IMR-90 (cell line): ENCODE measurements around the gene NFKBIB. TPM values are rescaled to one million over a fixed set of nuclear protein-coding genes. Genes with fewer than 3 reads are reported as not detected.

Experiments used
- ATAC-seq: fragments of 200-7000 bp; cut with Tn5 transposase; 2 replicates; pipeline ENCODE4 v1.9.1; 2020; ENCODE audit warnings: low read depth, mild to moderate bottlenecking, moderate library complexity
- BruUV-seq: library from RNA; stranded (reverse); fragments of 400-500 nt; replicated peaks from 2 replicates; lab custom pipeline; 2021; lab: Mats Ljungman, UMichigan
- CTCF ChIA-PET: fragments of 300-600 bp; formaldehyde crosslinking; extraction: SDS; loops from one replicate; lab custom pipeline; 2021; ENCODE audit warnings: antibody characterized with exemption; lab: Yijun Ruan, JAX
- POLR2A ChIA-PET: fragments of 300-600 bp; sonication (Branson Sonifier 250); formaldehyde crosslinking; loops from one replicate; lab custom pipeline; 2022; ENCODE audit warnings: antibody characterized with exemption; ENCODE audit not compliant: unreplicated experiment; lab: Charles Lee
- DNase-seq: peaks from one replicate; pipeline ENCODE4 v3.0.0; 2013
- H2AFZ ChIP-seq: replicated peaks from 2 replicates; pipeline ENCODE3; 2013; ENCODE audit warnings: low read length, mild to moderate bottlenecking; ENCODE audit not compliant: poor library complexity
- H2AK5ac ChIP-seq: 2 replicates; pipeline ENCODE4 v1.6.1; 2013; ENCODE audit warnings: low read depth, low read length, inconsistent platforms
- H2AK9ac ChIP-seq: replicated peaks from 2 replicates; pipeline ENCODE3; 2013; ENCODE audit warnings: mild to moderate bottlenecking, low read depth, low read length, moderate library complexity; ENCODE audit not compliant: poor library complexity
- H2BK120ac ChIP-seq: 2 replicates; pipeline ENCODE4 v1.6.1; 2013; ENCODE audit warnings: low read depth, low read length, inconsistent platforms
- H2BK15ac ChIP-seq: 3 replicates; pipeline ENCODE4 v1.6.1; 2013; ENCODE audit warnings: low read depth, low read length, inconsistent platforms
- H2BK20ac ChIP-seq: 2 replicates; pipeline ENCODE4 v1.6.1; 2013; ENCODE audit warnings: low read depth, mild to moderate bottlenecking, inconsistent platforms, low read length, moderate library complexity
- H2BK5ac ChIP-seq: 2 replicates; pipeline ENCODE4 v1.6.1; 2013; ENCODE audit warnings: mild to moderate bottlenecking, low read depth, low read length, inconsistent platforms; ENCODE audit not compliant: poor library complexity, severe bottlenecking
- H3K14ac ChIP-seq: replicated peaks from 2 replicates; pipeline ENCODE4 v1.6.1; 2013; ENCODE audit warnings: low read depth, low read length, inconsistent platforms
- H3K18ac ChIP-seq: 2 replicates; pipeline ENCODE4 v1.6.1; 2013; ENCODE audit warnings: low read depth, low read length, control low read depth
- H3K23ac ChIP-seq: 2 replicates; pipeline ENCODE4 v1.6.1; 2013; ENCODE audit warnings: low read depth, low read length, inconsistent platforms
- H3K27ac ChIP-seq: 2 replicates; pipeline ENCODE4 v1.5.1; 2013; ENCODE audit warnings: mild to moderate bottlenecking, control low read depth, low read length; ENCODE audit not compliant: insufficient read depth
- H3K27me3 ChIP-seq: 2 replicates; pipeline ENCODE4 v1.6.1; 2013; ENCODE audit warnings: low read length; ENCODE audit not compliant: control insufficient read depth, insufficient read depth
- H3K36me3 ChIP-seq: 2 replicates; pipeline ENCODE4 v1.6.1; 2013; ENCODE audit warnings: low read length, mixed read lengths; ENCODE audit not compliant: control insufficient read depth, insufficient read depth
- H3K4ac ChIP-seq: 2 replicates; pipeline ENCODE4 v1.6.1; 2013; ENCODE audit warnings: low read depth, low read length, inconsistent platforms
- H3K4me1 ChIP-seq: 2 replicates; pipeline ENCODE4 v1.6.1; 2013; ENCODE audit warnings: low read length, mixed read lengths; ENCODE audit not compliant: control insufficient read depth, insufficient read depth
- H3K4me2 ChIP-seq: 2 replicates; pipeline ENCODE4 v1.6.1; 2013; ENCODE audit warnings: low read depth, mild to moderate bottlenecking, control low read depth, low read length, moderate library complexity
- H3K4me3 ChIP-seq: 2 replicates; pipeline ENCODE4 v1.5.1; 2013; ENCODE audit warnings: low read depth, mild to moderate bottlenecking, control low read depth, low read length, moderate library complexity; ENCODE audit not compliant: insufficient read depth
- H3K56ac ChIP-seq: 2 replicates; pipeline ENCODE4 v1.6.1; 2013; ENCODE audit warnings: low read length, inconsistent platforms; ENCODE audit not compliant: insufficient read depth; ENCODE audit errors: extremely low read depth
- H3K79me1 ChIP-seq, 2 experiments: 2 replicates each; pipeline ENCODE4 v1.6.1; 2013; ENCODE audit warnings: low read length in 2 of 2, inconsistent platforms in 1 of 2, low read depth in 1 of 2
- H3K9ac ChIP-seq: 2 replicates; pipeline ENCODE4 v1.6.1; 2013; ENCODE audit warnings: low read depth, low read length, control low read depth
- H3K9me1 ChIP-seq: 2 replicates; pipeline ENCODE4 v1.6.1; 2013; ENCODE audit warnings: low read length, inconsistent platforms; ENCODE audit not compliant: insufficient read depth
- H3K9me3 ChIP-seq: 2 replicates; pipeline ENCODE4 v1.6.1; 2013; ENCODE audit warnings: low read length; ENCODE audit not compliant: control insufficient read depth, insufficient read depth
- H4K20me1 ChIP-seq: 2 replicates; pipeline ENCODE4 v1.6.1; 2013; ENCODE audit warnings: low read length, inconsistent platforms; ENCODE audit not compliant: insufficient read depth
- H4K5ac ChIP-seq: 2 replicates; pipeline ENCODE4 v1.6.1; 2013; ENCODE audit warnings: mild to moderate bottlenecking, low read depth, low read length, control low read depth
- H4K8ac ChIP-seq, 2 experiments: 2 replicates each; pipeline ENCODE4 v1.6.1; 2013; ENCODE audit warnings: low read depth in 2 of 2, low read length in 2 of 2, control low read depth in 1 of 2, inconsistent platforms in 1 of 2
- H4K91ac ChIP-seq: 2 replicates; pipeline ENCODE4 v1.6.1; 2013; ENCODE audit warnings: low read depth, low read length, inconsistent platforms; ENCODE audit not compliant: insufficient read depth
- RAD21 ChIP-seq: IDR thresholded peaks from 2 replicates; pipeline ENCODE4 v1.6.1; 2012; ENCODE audit warnings: low read length, improper control_type of control experiment
- SMC3 ChIP-seq: fragments of 150-350 bp; IDR thresholded peaks from 2 replicates; pipeline ENCODE4 v1.6.1; 2016; ENCODE audit warnings: low read depth, mild to moderate bottlenecking, antibody characterized with exemption, low read length, moderate library complexity
- WGBS, 2 experiments: methylation state at CpG; one replicate each; pipeline versions ENCODE4 v1.1.5 to v1.1.7; 2013; ENCODE audit warnings: missing lambda C conversion rate in 2 of 2; ENCODE audit not compliant: insufficient read length in 1 of 2; ENCODE audit errors: extremely low coverage in 2 of 2; 5-methylcytosine and 5-hydroxymethylcytosine counted together
- dilution Hi-C: fragments of 300-500 bp; cut with HindIII; formaldehyde crosslinking; loops from one replicate; pipeline ENCODE4 v1.14.3; 2018; ENCODE audit warnings: low sequenced_read_pairs; ENCODE audit not compliant: unreplicated experiment
- in situ Hi-C: fragments of 300-500 bp; cut with MboI; formaldehyde crosslinking; loops from 3 replicates; pipeline ENCODE4 v1.14.3; 2019; ENCODE audit warnings: low sequenced_read_pairs, inconsistent platforms, mixed read lengths
- intact Hi-C: fragments of 100-400 bp; cut with micrococcal nuclease; formaldehyde crosslinking; loops from 2 replicates; pipeline ENCODE4 v1.10.0; 2022
- polyA plus RNA-seq, 3 experiments: library from polyadenylated mRNA; depleted of rRNA; stranded (reverse); fragments of >200 nt; gene quantifications; 2 replicates each; pipeline ENCODE4 v1.2.3, GENCODE V29; 2012; ENCODE audit warnings: low replicate concordance in 1 of 3
- total RNA-seq: library from RNA; depleted of rRNA; stranded (reverse); fragments of >200 nt; gene quantifications from 2 replicates; pipeline ENCODE4 v1.2.3, GENCODE V29; 2012
- TF ChIP-seq, protein P1 (sequence below): fragments of 150-350 bp; IDR thresholded peaks from 2 replicates; pipeline ENCODE4 v1.6.1; 2016; ENCODE audit warnings: low read depth, mild to moderate bottlenecking, low read length, moderate library complexity, borderline replicate concordance
- TF ChIP-seq, protein P2 (sequence below): conservative IDR thresholded peaks from 2 replicates; pipeline ENCODE4 v1.5.1; 2012; ENCODE audit warnings: mild to moderate bottlenecking, low read depth, low read length, improper control_type of control experiment

NFKBIB gene
- total and polyA plus RNA-seq, 2 of the 4 experiments (the other 2 are of a cell fraction) = 7.5 to 25.5 TPM

DNA sequence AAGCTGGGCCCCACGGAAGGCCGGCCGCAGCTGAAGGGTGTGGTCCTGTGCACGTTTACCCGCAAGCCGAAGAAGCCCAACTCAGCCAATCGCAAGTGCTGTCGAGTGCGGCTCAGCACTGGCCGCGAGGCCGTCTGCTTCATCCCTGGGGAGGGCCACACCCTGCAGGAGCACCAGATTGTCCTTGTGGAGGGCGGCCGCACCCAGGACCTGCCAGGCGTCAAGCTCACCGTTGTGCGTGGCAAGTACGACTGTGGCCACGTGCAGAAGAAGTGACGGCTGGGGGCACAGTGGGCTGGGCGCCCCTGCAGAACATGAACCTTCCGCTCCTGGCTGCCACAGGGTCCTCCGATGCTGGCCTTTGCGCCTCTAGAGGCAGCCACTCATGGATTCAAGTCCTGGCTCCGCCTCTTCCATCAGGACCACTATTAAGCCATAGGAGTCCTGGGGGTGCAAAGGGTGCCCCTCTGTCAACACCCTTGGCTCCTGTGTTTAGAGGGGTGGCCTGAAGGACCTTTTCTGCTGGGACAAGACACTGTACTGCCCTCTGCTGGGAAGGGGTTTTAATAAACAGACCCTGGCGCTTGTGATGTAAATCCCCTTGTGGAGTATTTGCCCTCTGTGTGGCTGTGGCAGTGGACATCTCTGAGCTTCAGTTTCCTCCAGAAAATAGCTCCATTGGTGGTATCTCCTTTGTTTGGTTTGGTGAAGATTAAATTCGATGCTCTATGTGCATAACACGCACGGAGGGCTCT, 32.8 kb downstream of the NFKBIB start:
- H4K20me1 ChIP-seq = no peaks in the 10 kb centered on the region; the same call in 1 of the 2 replicates
- H3K9me3 ChIP-seq = no peaks in the 10 kb centered on the region
- no peak overlapping the region for H3K4me2 ChIP-seq
- H3K4me1 ChIP-seq = no peaks in the 10 kb centered on the region
- in situ Hi-C loops (loop anchor here (25.0 kb wide), 1 partner anchor 520 kb away; the partner anchor contains the start of gene FAM98C), intact Hi-C loops (loop anchor here (5.0 kb wide), 1 partner anchor 285 kb away; the partner anchor contains the start of gene ACTN4), dilution Hi-C loops (no loop called here)
- DNase-seq (peak; percentile 44), ATAC-seq (no peak)
- no peak overlapping the region for H3K18ac ChIP-seq
- no peak overlapping the region for H4K5ac ChIP-seq
- no peak overlapping the region for H3K56ac ChIP-seq
- H3K27me3 ChIP-seq = no peaks in the 10 kb centered on the region
- no peak overlapping the region for H4K91ac ChIP-seq
- 99% methylated on average over 14 of the region's 29 CpGs; no CpG with 5 or more reads in 1 of the 2 experiments for WGBS, 2 experiments
- no peak overlapping the region for H2AK9ac ChIP-seq
- POLR2A ChIA-PET = no interaction called here
- H3K27ac ChIP-seq = no peak overlapping the region
- peaks cover 11% of the 10 kb centered on the region for H3K36me3 ChIP-seq
- BruUV-seq = no TSS peak
- H2BK20ac ChIP-seq = no peak overlapping the region
- H2BK5ac ChIP-seq = no peak overlapping the region
- H3K14ac ChIP-seq = no peak overlapping the region
- no peak overlapping the region for H3K4me3 ChIP-seq
- peaks cover 3% of the 10 kb centered on the region; the same call in 1 of the 2 replicates for H3K9me1 ChIP-seq
- H3K23ac ChIP-seq = no peak overlapping the region
- no peak overlapping the region for H2BK15ac ChIP-seq
- H3K79me1 ChIP-seq = peaks cover 29 to 57% of the 10 kb centered on the region in 2 experiments; a peak in 3 of 4 replicates
- H2BK120ac ChIP-seq = no peak overlapping the region
- H2AK5ac ChIP-seq = no peak overlapping the region
- CTCF ChIA-PET = no interaction called here
- no peak overlapping the region for H3K9ac ChIP-seq
- no peak overlapping the region for H3K4ac ChIP-seq
- H2AFZ ChIP-seq = no peak overlapping the region
- TF ChIP-seq, protein P1, sequence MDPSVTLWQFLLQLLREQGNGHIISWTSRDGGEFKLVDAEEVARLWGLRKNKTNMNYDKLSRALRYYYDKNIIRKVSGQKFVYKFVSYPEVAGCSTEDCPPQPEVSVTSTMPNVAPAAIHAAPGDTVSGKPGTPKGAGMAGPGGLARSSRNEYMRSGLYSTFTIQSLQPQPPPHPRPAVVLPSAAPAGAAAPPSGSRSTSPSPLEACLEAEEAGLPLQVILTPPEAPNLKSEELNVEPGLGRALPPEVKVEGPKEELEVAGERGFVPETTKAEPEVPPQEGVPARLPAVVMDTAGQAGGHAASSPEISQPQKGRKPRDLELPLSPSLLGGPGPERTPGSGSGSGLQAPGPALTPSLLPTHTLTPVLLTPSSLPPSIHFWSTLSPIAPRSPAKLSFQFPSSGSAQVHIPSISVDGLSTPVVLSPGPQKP = no peak
- peak; percentile 21; the same call in 1 of the 2 replicates for TF ChIP-seq SMC3
- TF ChIP-seq RAD21 = peak; percentile 29
- TF ChIP-seq, protein P2, sequence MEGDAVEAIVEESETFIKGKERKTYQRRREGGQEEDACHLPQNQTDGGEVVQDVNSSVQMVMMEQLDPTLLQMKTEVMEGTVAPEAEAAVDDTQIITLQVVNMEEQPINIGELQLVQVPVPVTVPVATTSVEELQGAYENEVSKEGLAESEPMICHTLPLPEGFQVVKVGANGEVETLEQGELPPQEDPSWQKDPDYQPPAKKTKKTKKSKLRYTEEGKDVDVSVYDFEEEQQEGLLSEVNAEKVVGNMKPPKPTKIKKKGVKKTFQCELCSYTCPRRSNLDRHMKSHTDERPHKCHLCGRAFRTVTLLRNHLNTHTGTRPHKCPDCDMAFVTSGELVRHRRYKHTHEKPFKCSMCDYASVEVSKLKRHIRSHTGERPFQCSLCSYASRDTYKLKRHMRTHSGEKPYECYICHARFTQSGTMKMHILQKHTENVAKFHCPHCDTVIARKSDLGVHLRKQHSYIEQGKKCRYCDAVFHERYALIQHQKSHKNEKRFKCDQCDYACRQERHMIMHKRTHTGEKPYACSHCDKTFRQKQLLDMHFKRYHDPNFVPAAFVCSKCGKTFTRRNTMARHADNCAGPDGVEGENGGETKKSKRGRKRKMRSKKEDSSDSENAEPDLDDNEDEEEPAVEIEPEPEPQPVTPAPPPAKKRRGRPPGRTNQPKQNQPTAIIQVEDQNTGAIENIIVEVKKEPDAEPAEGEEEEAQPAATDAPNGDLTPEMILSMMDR = peak; percentile 47
- no peak overlapping the region for H4K8ac ChIP-seq
